GM21360 (cell line): ENCODE results near the gene LGALS4.
"Not testable (repeated sequence)": the region's sequence is repeated elsewhere in the genome, so short reads cannot be mapped to it uniquely, and the experiment has no call there.

Source experiments
- ATAC-seq: cut with Tn5 transposase; IDR thresholded peaks from one replicate; pipeline ENCODE4 v1.9.1; 2021; ENCODE audit warnings: mild to moderate bottlenecking, moderate library complexity; ENCODE audit not compliant: unreplicated experiment

The LGALS4 gene

GRCh38 chr19:38821230-38821825 lies 8.6 kb upstream of the LGALS4 start:
- not testable (repeated sequence) for ATAC-seq

GRCh38 chr19:38819231-38819920 lies 6.6 kb upstream of the LGALS4 start:
- no peak for ATAC-seq

GRCh38 chr19:38817081-38817480 lies 4.3 kb upstream of the LGALS4 start:
- ATAC-seq: no peak

- no peak for ATAC-seq
Measured at GRCh38 chr19:38816131-38816750, 3.5 kb upstream of the LGALS4 start.

GRCh38 chr19:38815059-38816001 lies 2.6 kb upstream of the LGALS4 start:
- no peak for ATAC-seq

GRCh38 chr19:38813932-38814331 lies 1.2 kb upstream of the LGALS4 start:
- ATAC-seq: not testable (repeated sequence)

GRCh38 chr19:38813323-38813722 lies 578 bp upstream of the LGALS4 start:
- ATAC-seq: no peak

GRCh38 chr19:38812009-38812840 lies 520 bp downstream of the LGALS4 start:
- ATAC-seq: no peak

- ATAC-seq: no peak
Measured at GRCh38 chr19:38809592-38810252, 3.0 kb downstream of the LGALS4 start.

GRCh38 chr19:38808741-38809140 lies 4.0 kb downstream of the LGALS4 start:
- ATAC-seq: no peak

- ATAC-seq: not testable (repeated sequence)
Measured at GRCh38 chr19:38807374-38808098, 5.2 kb downstream of the LGALS4 start.

GRCh38 chr19:38806371-38806770 lies 6.4 kb downstream of the LGALS4 start:
- ATAC-seq: no peak

- no peak for ATAC-seq
Measured at GRCh38 chr19:38805180-38805579, 7.6 kb downstream of the LGALS4 start.

GRCh38 chr19:38803543-38803942 lies 9.2 kb downstream of the LGALS4 start:
- ATAC-seq: no peak

- ATAC-seq: no peak
Measured at GRCh38 chr19:38801359-38802095, 11.2 kb downstream of the LGALS4 start.

- ATAC-seq: no peak
Measured at GRCh38 chr19:38800577-38801347, 12.0 kb downstream of the LGALS4 start.

- no peak for ATAC-seq
Measured at GRCh38 chr19:38799104-38799503, 13.6 kb downstream of the LGALS4 start.

GRCh38 chr19:38797781-38798180 lies 15.0 kb downstream of the LGALS4 start:
- ATAC-seq: not testable (repeated sequence)
